ENCODE results near the gene DAZAP2. TPM values are rescaled to one million over a fixed set of nuclear protein-coding genes. Genes with fewer than 3 reads are reported as not detected.

DAZAP2 gene
- total and polyA plus RNA-seq, 2 of the 13 experiments (the other 11 are each of a cell fraction or from before 2014, with no cell fraction given), result 64.5 to 222 TPM

- H3K36me3 ChIP-seq (replicated peaks in 1 of 2; ENCODE audit: control insufficient read depth in 1 of 2, insufficient read depth in 2 of 2, low read length in 2 of 2), result no peaks in the 10 kb centered on the region; a peak in 1 of 5 replicates
- H3K27me3 ChIP-seq (ENCODE audit: control insufficient read depth in 1 of 2, insufficient read depth in 2 of 2, low read length in 2 of 2), result no peaks in the 10 kb centered on the region
- no peaks in the 10 kb centered on the region for H3K9me3 ChIP-seq (ENCODE audit: low read length)
- ChIA-PET POLR2A (interaction anchor here (0.7 to 2.4 kb wide), 6 partner anchors 32 to 553 kb away, joined by 3 to 20 read pairs (median 3); partner anchors contain the start of genes CSRNP2 and DAZAP2), CTCF (ENCODE audit: low intra/inter-chr PET ratio, low total read pairs) (interaction anchor here (2.7 kb wide), 1 partner anchor 71 kb away, joined by 22 read pairs; no protein-coding TSS in a partner anchor)
- H3K4me1 ChIP-seq (ENCODE audit: insufficient read depth, low read length), result peaks cover 25% of the 10 kb centered on the region
- intact Hi-C loops (cut with micrococcal nuclease; ENCODE audit: unreplicated experiment) (no loop called here), in situ Hi-C loops (cut with HindIII; ENCODE audit: extremely low pct_ligation_motif_present, low pct_unique_long_range_greater_than_20kb) (no loop called here)
- peak within 1 kb of the TSS; percentile 55 for H3K9ac ChIP-seq (ENCODE audit: insufficient read depth, low read depth, low read length)
- H2AFZ ChIP-seq (ENCODE audit: low read length), result peak within 1 kb of the TSS; percentile 71
- DNase-seq (ENCODE audit: low spot score) (peak; percentile 56), FAIRE-seq (peak; percentile 48), ATAC-seq (peak; percentile 83)
- TSS peak; percentile 85 for BruUV-seq (replicated peaks)
- peak within 1 kb of the TSS; percentile 67 to 78 (median 69) for H3K4me3 ChIP-seq (replicated peaks in 1 of 3; ENCODE audit: insufficient read depth in 1 of 3, low read depth in 2 of 3, low read length in 3 of 3)
- no peaks in the 10 kb centered on the region for H3K79me2 ChIP-seq (ENCODE audit: insufficient read depth, low read length)
- WGBS (ENCODE audit: low lambda C conversion rate), result under 1% methylated on average over 40 of the region's 83 CpGs
- H3K4me2 ChIP-seq (ENCODE audit: low read depth, low read length), result peak within 1 kb of the TSS; percentile 93
- H3K27ac ChIP-seq (ENCODE audit: extremely low read length, insufficient read depth, low read length), result peak within 1 kb of the TSS; percentile 70
- H4K20me1 ChIP-seq (ENCODE audit: insufficient read depth, low read length), result no peaks in the 10 kb centered on the region
- TF ChIP-seq ZBTB7B (CRISPR knock-in tag; IDR thresholded peaks at IDR 0.05) (peak; percentile 31; the same call in 1 of the 2 replicates), ATAD3A (CRISPR knock-in tag; IDR thresholded peaks at IDR 0.05) (no peak), PATZ1 (CRISPR knock-in tag; IDR thresholded peaks at IDR 0.05) (peak; percentile 93), POGK (CRISPR knock-in tag; conservative IDR thresholded peaks at IDR 0.05) (peak; percentile 78), POLR2AphosphoS5 (IDR thresholded peaks at IDR 0.05; ENCODE audit: low read depth, low read length) (peak; percentile 51), ZNF547 (CRISPR knock-in tag; IDR thresholded peaks at IDR 0.05) (0 out of 2 replicates have a peak, but pooled peaks have one; percentile 61), HINFP (CRISPR knock-in tag; IDR thresholded peaks at IDR 0.05; ENCODE audit: low read depth) (peak; percentile 60; the same call in 1 of the 2 replicates), HOXA3 (CRISPR knock-in tag; IDR thresholded peaks at IDR 0.05) (peak; percentile 9), KAT7 (CRISPR knock-in tag; IDR thresholded peaks at IDR 0.05; ENCODE audit: borderline replicate concordance) (no peak), FOXA1 (IDR thresholded peaks at IDR 0.05) (no peak), FOXA1 (CRISPR knock-in tag; IDR thresholded peaks at IDR 0.05) (no peak), ZNF747 (CRISPR knock-in tag; IDR thresholded peaks at IDR 0.05; ENCODE audit: borderline replicate concordance) (0 out of 2 replicates have a peak, but pooled peaks have one; percentile 28), FOXC1 (CRISPR knock-in tag; IDR thresholded peaks at IDR 0.05; ENCODE audit: borderline replicate concordance) (peak; percentile 45; the same call in 1 of the 2 replicates), TP53 (CRISPR knock-in tag; conservative IDR thresholded peaks at IDR 0.05) (no peak), FOXP4 (CRISPR knock-in tag; IDR thresholded peaks at IDR 0.05) (no peak)
These were observed 31.7 kb downstream of the DAZAP2 start, which contains the start of gene SMAGP for GRCh38 chr12:51270067-51270950. Gene SMAGP (minus strand): TSS chr12:51270415. CDS start chr12:51269278, 1,137 bp downstream.

Measured in HepG2 (cell line).